Dendritic cell treated with granulocyte-macrophage colony-stimulating factor and Interleukin-4, amounts not matched to agents 40 ng/mL and 50 ng/mL, for 4 days (primary cell): Measurements from ENCODE around the gene HEPN1.

Experiments
- H3K27ac Mint-ChIP-seq: one replicate; pipeline ENCODE4 v1.8.0; 2022; ENCODE audit warnings: mild to moderate bottlenecking, mixed read lengths
- H3K27me3 Mint-ChIP-seq: one replicate; pipeline ENCODE4 v1.8.0; 2022; ENCODE audit warnings: mild to moderate bottlenecking, mixed read lengths
- H3K36me3 Mint-ChIP-seq: one replicate; pipeline ENCODE4 v1.8.0; 2022; ENCODE audit warnings: low read depth, mixed read lengths
- H3K4me1 Mint-ChIP-seq: one replicate; pipeline ENCODE4 v1.8.0; 2022; ENCODE audit warnings: low read depth, mixed read lengths
- H3K4me3 Mint-ChIP-seq: one replicate; pipeline ENCODE4 v1.8.0; 2022; ENCODE audit warnings: mild to moderate bottlenecking, moderate library complexity, mixed read lengths
- H3K9me3 Mint-ChIP-seq: one replicate; pipeline ENCODE4 v1.8.0; 2022; ENCODE audit warnings: mixed read lengths
- intact Hi-C: fragments of 100-400 bp; cut with micrococcal nuclease; formaldehyde crosslinking; loops from one replicate; pipeline ENCODE4 v1.15.0; 2022

HEPN1 gene

GRCh38 chr11:124890683-124891372 lies 28.2 kb upstream of the HEPN1 start:
- H3K36me3 Mint-ChIP-seq: no peaks in the 10 kb centered on the region
- H3K9me3 Mint-ChIP-seq: no peaks in the 10 kb centered on the region
- peaks cover 60% of the 10 kb centered on the region for H3K4me1 Mint-ChIP-seq
- H3K4me3 Mint-ChIP-seq: no peak overlapping the region
- no peak overlapping the region for H3K27ac Mint-ChIP-seq
- peaks cover 5% of the 10 kb centered on the region for H3K27me3 Mint-ChIP-seq
- intact Hi-C loops: no loop called here

- intact Hi-C loops: no loop called here
- no peak overlapping the region for H3K4me3 Mint-ChIP-seq
- no peaks in the 10 kb centered on the region for H3K36me3 Mint-ChIP-seq
- peak overlapping the region; percentile 69 for H3K27ac Mint-ChIP-seq
- no peaks in the 10 kb centered on the region for H3K9me3 Mint-ChIP-seq
- peaks cover 3% of the 10 kb centered on the region for H3K27me3 Mint-ChIP-seq
- peaks cover 60% of the 10 kb centered on the region for H3K4me1 Mint-ChIP-seq
These were observed 27.6 kb upstream of the HEPN1 start for GRCh38 chr11:124891373-124891861.

GRCh38 chr11:124892146-124892545 lies 26.9 kb upstream of the HEPN1 start:
- Mint-ChIP-seq H3K4me1 (peaks cover 67% of the 10 kb centered on the region), H3K27ac (peak overlapping the region; percentile 76), H3K36me3 (no peaks in the 10 kb centered on the region), H3K27me3 (no peaks in the 10 kb centered on the region), H3K9me3 (no peaks in the 10 kb centered on the region), H3K4me3 (no peak overlapping the region)
- intact Hi-C loops: no loop called here

GRCh38 chr11:124892750-124893454 lies 26.1 kb upstream of the HEPN1 start:
- Mint-ChIP-seq H3K4me3 (no peak overlapping the region), H3K27ac (peak overlapping the region; percentile 76), H3K4me1 (peaks cover 68% of the 10 kb centered on the region), H3K9me3 (no peaks in the 10 kb centered on the region), H3K27me3 (peaks cover 3% of the 10 kb centered on the region), H3K36me3 (no peaks in the 10 kb centered on the region)
- intact Hi-C loops: loop anchor here (1.0 kb wide), 1 partner anchor 17 kb away; no protein-coding TSS in a partner anchor

- Mint-ChIP-seq H3K36me3 (no peaks in the 10 kb centered on the region), H3K27me3 (peaks cover 7% of the 10 kb centered on the region), H3K27ac (no peak overlapping the region), H3K4me3 (no peak overlapping the region), H3K4me1 (peaks cover 63% of the 10 kb centered on the region), H3K9me3 (no peaks in the 10 kb centered on the region)
- intact Hi-C loops: loop anchor here (1.0 kb wide), 1 partner anchor 18 kb away; no protein-coding TSS in a partner anchor
These were observed 25.2 kb upstream of the HEPN1 start for GRCh38 chr11:124893781-124894401.

GRCh38 chr11:124894606-124895430 lies 24.2 kb upstream of the HEPN1 start:
- Mint-ChIP-seq H3K4me3 (no peak overlapping the region), H3K36me3 (no peaks in the 10 kb centered on the region), H3K27ac (no peak overlapping the region), H3K9me3 (no peaks in the 10 kb centered on the region), H3K4me1 (peaks cover 53% of the 10 kb centered on the region), H3K27me3 (peaks cover 14% of the 10 kb centered on the region)
- intact Hi-C loops: no loop called here

- no peak overlapping the region for H3K4me3 Mint-ChIP-seq
- no peaks in the 10 kb centered on the region for H3K36me3 Mint-ChIP-seq
- H3K4me1 Mint-ChIP-seq: peaks cover 50% of the 10 kb centered on the region
- peaks cover 14% of the 10 kb centered on the region for H3K27me3 Mint-ChIP-seq
- H3K27ac Mint-ChIP-seq: peak overlapping the region; percentile 10
- intact Hi-C loops: no loop called here
- no peaks in the 10 kb centered on the region for H3K9me3 Mint-ChIP-seq
These were observed 23.5 kb upstream of the HEPN1 start for GRCh38 chr11:124895471-124895971.

- Mint-ChIP-seq H3K27me3 (peaks cover 17% of the 10 kb centered on the region), H3K9me3 (no peaks in the 10 kb centered on the region), H3K36me3 (no peaks in the 10 kb centered on the region)
These were observed 22.8 kb upstream of the HEPN1 start for GRCh38 chr11:124896071-124896750.

GRCh38 chr11:124896821-124897391 lies 22.1 kb upstream of the HEPN1 start:
- no peaks in the 10 kb centered on the region for H3K36me3 Mint-ChIP-seq
- peak overlapping the region; percentile 8 for H3K27ac Mint-ChIP-seq
- intact Hi-C loops: no loop called here
- peaks cover 36% of the 10 kb centered on the region for H3K4me1 Mint-ChIP-seq
- H3K9me3 Mint-ChIP-seq: no peaks in the 10 kb centered on the region
- peaks cover 23% of the 10 kb centered on the region for H3K27me3 Mint-ChIP-seq
- no peak overlapping the region for H3K4me3 Mint-ChIP-seq

More at GRCh38 chr11:124896071-124896750, 22.8 kb upstream of the HEPN1 start:
- no peak overlapping the region for H3K4me3 Mint-ChIP-seq
- intact Hi-C loops: no loop called here
- peaks cover 43% of the 10 kb centered on the region for H3K4me1 Mint-ChIP-seq
- peak overlapping the region; percentile 10 for H3K27ac Mint-ChIP-seq

- peak within 1 kb of the TSS; percentile 8 for H3K27ac Mint-ChIP-seq
- intact Hi-C loops: no loop called here
- peaks cover 23% of the 10 kb centered on the region for H3K27me3 Mint-ChIP-seq
- H3K36me3 Mint-ChIP-seq: no peaks in the 10 kb centered on the region
- H3K9me3 Mint-ChIP-seq: no peaks in the 10 kb centered on the region
- peaks cover 27% of the 10 kb centered on the region for H3K4me1 Mint-ChIP-seq
- peak within 1 kb of the TSS; percentile 33 for H3K4me3 Mint-ChIP-seq
These were observed 21.3 kb upstream of the HEPN1 start, which contains the start of gene ROBO4 for GRCh38 chr11:124897674-124898262. Gene ROBO4 (minus strand): TSS chr11:124897865. CDS start chr11:124897795, 70 bp downstream.

GRCh38 chr11:124898263-124898680 lies 20.8 kb upstream of the HEPN1 start:
- H3K9me3 Mint-ChIP-seq: no peaks in the 10 kb centered on the region
- intact Hi-C loops: no loop called here

GRCh38 chr11:124898711-124899110 lies 20.3 kb upstream of the HEPN1 start:
- Mint-ChIP-seq H3K27ac (no peak overlapping the region), H3K4me3 (no peak overlapping the region), H3K9me3 (no peaks in the 10 kb centered on the region), H3K27me3 (peaks cover 23% of the 10 kb centered on the region), H3K36me3 (no peaks in the 10 kb centered on the region), H3K4me1 (peaks cover 18% of the 10 kb centered on the region)
- intact Hi-C loops: no loop called here

More at GRCh38 chr11:124898263-124898680, 20.8 kb upstream of the HEPN1 start:
- H3K27me3 Mint-ChIP-seq: peaks cover 23% of the 10 kb centered on the region
- H3K4me1 Mint-ChIP-seq: peaks cover 22% of the 10 kb centered on the region
- H3K4me3 Mint-ChIP-seq: no peak overlapping the region
- H3K36me3 Mint-ChIP-seq: no peaks in the 10 kb centered on the region
- H3K27ac Mint-ChIP-seq: no peak overlapping the region
